Kidney (tissue), 14 donors: ENCODE data around the gene ARL8B. TPM values are rescaled to one million over a fixed set of nuclear protein-coding genes. Genes with fewer than 3 reads are reported as not detected.

Experiments
- DNase-seq, 5 donors: peaks; one replicate each; pipeline ENCODE4 v3.0.0-alpha.2; 2013 to 2020
- FAIRE-seq: peaks from 2 replicates; lab custom pipeline; 2012; peaks lifted over from hg19 to GRCh38; lab: Jason Lieb, UNC
- H3K27ac ChIP-seq, 2 donors: one replicate each; pipeline ENCODE4 v1.7.0; 2013; ENCODE audit warnings: low read depth in 2 of 2, low read length in 2 of 2, inconsistent platforms in 1 of 2
- H3K27me3 ChIP-seq: one replicate; pipeline ENCODE4 v1.7.1; 2013; ENCODE audit warnings: low read length, inconsistent platforms; ENCODE audit not compliant: control insufficient read depth, insufficient read depth
- H3K36me3 ChIP-seq, 3 donors: one replicate each; pipeline versions ENCODE4 v1.7.0 to v1.7.1; 2013; ENCODE audit warnings: low read length in 3 of 3, control low read depth in 1 of 3, inconsistent platforms in 1 of 3; ENCODE audit not compliant: insufficient read depth in 3 of 3, control insufficient read depth in 2 of 3
- H3K4me1 ChIP-seq, 3 donors: one replicate each; pipeline versions ENCODE4 v1.7.0 to v1.7.1; 2013; ENCODE audit warnings: low read length in 3 of 3, inconsistent platforms in 1 of 3, low read depth in 1 of 3; ENCODE audit not compliant: control insufficient read depth in 2 of 3, insufficient read depth in 2 of 3
- H3K4me3 ChIP-seq, 3 donors: one replicate each; pipeline versions ENCODE4 v1.7.0 to v1.8.1; 2013; ENCODE audit warnings: low read length in 3 of 3, control low read depth in 1 of 3, inconsistent platforms in 1 of 3
- H3K9ac ChIP-seq, 3 donors: one replicate each; pipeline versions ENCODE4 v1.7.0 to v1.7.1; 2013; ENCODE audit warnings: low read length in 3 of 3, control low read depth in 1 of 3, inconsistent platforms in 1 of 3
- H3K9me3 ChIP-seq, 3 donors: one replicate each; pipeline versions ENCODE4 v1.7.0 to v1.7.1; 2013; ENCODE audit warnings: low read length in 3 of 3, control low read depth in 1 of 3, inconsistent platforms in 1 of 3; ENCODE audit not compliant: control insufficient read depth in 2 of 3, insufficient read depth in 1 of 3
- intact Hi-C: fragments of 100-400 bp; cut with DNase I; formaldehyde crosslinking; loops from one replicate; pipeline ENCODE4 v1.11.1; 2022
- polyA plus RNA-seq: library from polyadenylated mRNA; stranded (reverse); fragments of 350-450 nt; fragmentation: Illumina TruSeq; extraction: RNeasy Lipid Tissue Mini Kit (QIAGEN cat#74804); gene quantifications from one replicate; pipeline ENCODE4 v1.2.3, GENCODE V29; 2014; ENCODE audit warnings: low read depth, low replicate concordance; ENCODE audit not compliant: insufficient read depth
- total RNA-seq: library from RNA; stranded (reverse); fragmentation: NEBNext Ultra II Directional; extraction: Animal tissue kit (Norgen Biotek cat#: 25700); gene quantifications from one replicate; pipeline ENCODE4 v1.2.1, GENCODE V29; 2021
- TF ChIP-seq, protein P1 (sequence below): IDR thresholded peaks from 3 replicates; pipeline ENCODE4 v1.5.1; 2012; ENCODE audit warnings: mild to moderate bottlenecking, moderate library complexity, borderline replicate concordance; ENCODE audit not compliant: insufficient read depth; ENCODE audit errors: extremely low read depth
- donor health status: control.
- donor health status: control.
- donor health status: control.
- donor health status: control.
- donor health status: control.
- donor health status: DM: yes; HTN: yes; CAD: no.
- donor health status: Normal renal cell carcinoma (clear cell type).

The ARL8B gene
- total and polyA plus RNA-seq, 2 donors from 2014 or later = 49.1 to 62.7 TPM

DNA sequence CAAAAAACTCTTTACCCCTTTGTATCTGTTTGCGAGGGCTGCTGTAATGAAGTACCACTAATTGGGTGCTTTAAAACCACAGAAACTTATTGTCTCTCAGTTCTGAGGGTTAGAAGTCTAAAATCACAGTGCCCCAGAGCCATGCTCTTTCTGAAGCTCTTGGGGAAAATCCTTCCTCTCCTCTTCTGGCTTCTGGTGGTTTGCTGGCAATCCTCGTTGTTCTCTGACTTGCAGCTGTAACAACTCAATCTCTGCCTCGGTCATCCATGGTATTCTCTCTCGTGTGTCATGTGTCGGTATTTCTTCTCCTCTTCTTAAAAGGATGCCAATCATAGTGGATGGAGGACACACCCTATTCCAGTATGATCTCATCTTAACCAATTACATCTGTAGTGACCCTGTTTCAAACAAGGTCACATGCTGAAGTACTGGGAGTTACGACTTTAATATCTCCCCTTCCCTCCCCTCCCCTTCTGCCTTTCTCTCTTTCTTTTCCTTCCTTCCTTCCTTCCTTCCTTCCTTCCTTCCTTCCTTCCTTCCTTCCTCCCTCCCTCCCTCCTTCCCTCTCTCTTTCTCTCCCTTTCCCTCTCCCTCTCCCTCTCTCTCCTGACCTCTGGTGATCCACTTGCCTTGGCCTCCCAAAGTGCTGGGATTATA is 6.5 kb upstream of the ARL8B start:
- no peak for FAIRE-seq

DNA sequence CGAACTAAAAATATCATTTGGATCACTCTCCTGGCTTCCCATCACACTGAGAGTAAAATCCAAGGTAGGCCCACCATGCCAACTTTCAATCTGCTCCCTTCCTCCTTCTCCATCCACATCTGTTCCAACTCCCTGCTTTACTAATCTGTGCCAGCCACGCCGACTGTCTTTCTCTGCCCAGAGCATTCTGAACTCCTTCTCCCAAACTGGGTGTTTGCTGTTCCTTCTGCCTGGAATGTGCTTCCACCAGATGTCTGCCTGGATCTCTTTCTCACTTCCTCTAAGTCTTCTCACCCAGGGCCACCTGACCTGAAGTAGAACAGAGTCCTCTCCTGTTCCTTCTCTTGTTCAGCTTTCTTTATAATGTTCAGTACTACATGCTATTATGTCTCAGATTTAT is 5.6 kb upstream of the ARL8B start:
- Histone ChIP-seq H3K27ac (no peak overlapping the region), H3K9me3 (no peaks in the 10 kb centered on the region), H3K27me3 (no peaks in the 10 kb centered on the region), H3K36me3 (no peaks in the 10 kb centered on the region), H3K9ac (no peak overlapping the region), H3K4me1 (no peaks in the 10 kb centered on the region), H3K4me3 (no peak overlapping the region)
- intact Hi-C loops = no loop called here
- FAIRE-seq = no peak
- no peak for DNase-seq
- TF ChIP-seq, protein P1, sequence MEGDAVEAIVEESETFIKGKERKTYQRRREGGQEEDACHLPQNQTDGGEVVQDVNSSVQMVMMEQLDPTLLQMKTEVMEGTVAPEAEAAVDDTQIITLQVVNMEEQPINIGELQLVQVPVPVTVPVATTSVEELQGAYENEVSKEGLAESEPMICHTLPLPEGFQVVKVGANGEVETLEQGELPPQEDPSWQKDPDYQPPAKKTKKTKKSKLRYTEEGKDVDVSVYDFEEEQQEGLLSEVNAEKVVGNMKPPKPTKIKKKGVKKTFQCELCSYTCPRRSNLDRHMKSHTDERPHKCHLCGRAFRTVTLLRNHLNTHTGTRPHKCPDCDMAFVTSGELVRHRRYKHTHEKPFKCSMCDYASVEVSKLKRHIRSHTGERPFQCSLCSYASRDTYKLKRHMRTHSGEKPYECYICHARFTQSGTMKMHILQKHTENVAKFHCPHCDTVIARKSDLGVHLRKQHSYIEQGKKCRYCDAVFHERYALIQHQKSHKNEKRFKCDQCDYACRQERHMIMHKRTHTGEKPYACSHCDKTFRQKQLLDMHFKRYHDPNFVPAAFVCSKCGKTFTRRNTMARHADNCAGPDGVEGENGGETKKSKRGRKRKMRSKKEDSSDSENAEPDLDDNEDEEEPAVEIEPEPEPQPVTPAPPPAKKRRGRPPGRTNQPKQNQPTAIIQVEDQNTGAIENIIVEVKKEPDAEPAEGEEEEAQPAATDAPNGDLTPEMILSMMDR = no peak

More for the DNA sequence above, 6.5 kb upstream of the ARL8B start:
- DNase-seq = no peak
- Histone ChIP-seq H3K27me3 (no peaks in the 10 kb centered on the region), H3K4me1 (no peaks in the 10 kb centered on the region), H3K9me3 (no peaks in the 10 kb centered on the region), H3K4me3 (no peak overlapping the region), H3K36me3 (no peaks in the 10 kb centered on the region), H3K9ac (no peak overlapping the region), H3K27ac (no peak overlapping the region)
- TF ChIP-seq, protein P1 = no peak
- intact Hi-C loops = no loop called here

DNA sequence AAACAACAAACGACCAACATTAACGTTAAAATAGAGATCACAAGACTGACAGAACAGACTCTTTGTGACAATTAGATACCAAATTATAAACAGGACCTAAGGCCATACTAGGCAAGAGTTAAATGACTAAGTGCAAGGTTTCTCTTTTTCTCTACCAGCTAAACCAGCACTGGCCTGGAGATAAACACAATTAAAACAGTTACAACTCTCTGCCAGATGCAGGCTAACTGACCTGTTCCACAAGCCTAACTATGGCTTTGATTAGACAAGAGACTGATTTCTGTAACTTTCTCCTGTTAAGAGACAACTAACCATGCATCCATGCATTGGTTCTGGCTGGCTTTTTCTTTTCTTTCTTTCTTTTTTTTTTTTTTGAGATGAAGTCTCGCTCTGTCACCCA is 1.6 kb upstream of the ARL8B start:
- Histone ChIP-seq H3K36me3 (no peaks in the 10 kb centered on the region), H3K27me3 (no peaks in the 10 kb centered on the region), H3K4me1 (peaks cover 0 to 12% (median 8%) of the 10 kb centered on the region in 3 donors), H3K4me3 (no peak overlapping the region), H3K9ac (no peak overlapping the region), H3K27ac (no peak overlapping the region), H3K9me3 (no peaks in the 10 kb centered on the region)
- DNase-seq (no peak), FAIRE-seq (no peak)
- TF ChIP-seq, protein P1 = no peak
- intact Hi-C loops = no loop called here
